SIG-M5 (cell line): ENCODE measurements around the gene KPNB1.

ENCODE experiments used
- DNase-seq: peaks from one replicate; lab custom pipeline; 2025; lab: John Stamatoyannopoulos, UW

The KPNB1 gene

GRCh38 chr17:47728214-47728877, 78.6 kb downstream of the KPNB1 start:
- no peak for DNase-seq

- DNase-seq: no peak
Measured at GRCh38 chr17:47729476-47729875, 79.8 kb downstream of the KPNB1 start.

GRCh38 chr17:47730681-47731080, 81.0 kb downstream of the KPNB1 start:
- no peak for DNase-seq

- no peak for DNase-seq
Measured at GRCh38 chr17:47731396-47731795, 81.7 kb downstream of the KPNB1 start.

- DNase-seq: no peak
Measured at GRCh38 chr17:47732399-47733046, 82.8 kb downstream of the KPNB1 start.

GRCh38 chr17:47733047-47733673, 83.4 kb downstream of the KPNB1 start, which contains the start of gene TBX21:
TSS of gene TBX21 (plus strand) at chr17:47733236. CDS start at chr17:47733455, 219 bp downstream.
- DNase-seq: peak; percentile 48

- DNase-seq: no peak
Measured at GRCh38 chr17:47733674-47734410, 84.1 kb downstream of the KPNB1 start.

GRCh38 chr17:47735139-47735464, 85.4 kb downstream of the KPNB1 start:
- DNase-seq: no peak
